Right kidney (tissue), 1 donor: ENCODE measurements around the gene CCDC85C.

Source experiments
- DNase-seq: peaks from one replicate; pipeline ENCODE4 v3.0.0-alpha.2; 2016

CCDC85C gene

GRCh38 chr14:99471731-99472130, 132.3 kb downstream of the CCDC85C start:
- no peak for DNase-seq

- DNase-seq, result no peak
Observed at GRCh38 chr14:99468836-99469592, 135.0 kb downstream of the CCDC85C start.

- DNase-seq, result no peak
Observed at GRCh38 chr14:99468081-99468480, 135.9 kb downstream of the CCDC85C start.

GRCh38 chr14:99467336-99468078, 136.5 kb downstream of the CCDC85C start:
- no peak for DNase-seq

GRCh38 chr14:99466758-99467157, 137.2 kb downstream of the CCDC85C start:
- DNase-seq, result no peak

GRCh38 chr14:99465288-99465687, 138.7 kb downstream of the CCDC85C start:
- DNase-seq, result no peak

- no peak for DNase-seq
Observed at GRCh38 chr14:99463974-99464373, 140.0 kb downstream of the CCDC85C start.

GRCh38 chr14:99462210-99462609, 141.8 kb downstream of the CCDC85C start:
- no peak for DNase-seq

- no peak for DNase-seq
Observed at GRCh38 chr14:99461411-99462085, 142.5 kb downstream of the CCDC85C start.

GRCh38 chr14:99460793-99461192, 143.2 kb downstream of the CCDC85C start:
- DNase-seq, result no peak

- no peak for DNase-seq
Observed at GRCh38 chr14:99459481-99460100, 144.4 kb downstream of the CCDC85C start.

GRCh38 chr14:99454246-99454645, 149.8 kb downstream of the CCDC85C start:
- no peak for DNase-seq

GRCh38 chr14:99452968-99453367, 151.0 kb downstream of the CCDC85C start:
- DNase-seq, result no peak

- DNase-seq, result no peak
Observed at GRCh38 chr14:99451234-99451633, 152.8 kb downstream of the CCDC85C start.

GRCh38 chr14:99450266-99450665, 153.7 kb downstream of the CCDC85C start:
- no peak for DNase-seq
